CD4-positive, alpha-beta T cell treated with Interleukin-15 for 1 hour (primary cell): ENCODE measurements around the gene KRT23.
"Not testable (repeated sequence)": the region's sequence is repeated elsewhere in the genome, so short reads cannot be mapped to it uniquely, and the experiment has no call there.

ENCODE experiments used
- DNase-seq: peaks from one replicate; pipeline ENCODE4 v3.0.0-alpha.2; 2020

Gene KRT23

GRCh38 chr17:40947929-40948328 lies 10.5 kb upstream of the KRT23 start:
- no peak for DNase-seq

- no peak for DNase-seq
Observed at GRCh38 chr17:40945414-40945813, 8.0 kb upstream of the KRT23 start.

GRCh38 chr17:40944531-40944930 lies 7.1 kb upstream of the KRT23 start:
- DNase-seq: no peak

- no peak for DNase-seq
Observed at GRCh38 chr17:40942553-40942952, 5.1 kb upstream of the KRT23 start.

- no peak for DNase-seq
Observed at GRCh38 chr17:40940266-40940665, 2.8 kb upstream of the KRT23 start.

GRCh38 chr17:40938981-40939380 lies 1.5 kb upstream of the KRT23 start:
- no peak for DNase-seq

- no peak for DNase-seq
Observed at GRCh38 chr17:40936976-40937375, 470 bp downstream of the KRT23 start.

GRCh38 chr17:40936437-40936971 lies 942 bp downstream of the KRT23 start:
- DNase-seq: peak; percentile 21

- DNase-seq: no peak
Observed at GRCh38 chr17:40935624-40936023, 1.8 kb downstream of the KRT23 start.

- no peak for DNase-seq
Observed at GRCh38 chr17:40932608-40933007, 4.8 kb downstream of the KRT23 start.

GRCh38 chr17:40931311-40931710 lies 6.1 kb downstream of the KRT23 start:
- no peak for DNase-seq

GRCh38 chr17:40926341-40926740 lies 11.1 kb downstream of the KRT23 start:
- no peak for DNase-seq

GRCh38 chr17:40922239-40922638 lies 15.2 kb downstream of the KRT23 start:
- DNase-seq: peak; percentile 56

GRCh38 chr17:40921026-40921425 lies 16.4 kb downstream of the KRT23 start:
- DNase-seq: no peak

GRCh38 chr17:40917116-40917515 lies 20.3 kb downstream of the KRT23 start:
- DNase-seq: not testable (repeated sequence)

- DNase-seq: no peak
Observed at GRCh38 chr17:40916366-40916765, 21.1 kb downstream of the KRT23 start.

GRCh38 chr17:40915721-40916256 lies 21.7 kb downstream of the KRT23 start:
- DNase-seq: no peak

GRCh38 chr17:40915199-40915661 lies 22.2 kb downstream of the KRT23 start:
- no peak for DNase-seq

- DNase-seq: no peak
Observed at GRCh38 chr17:40914075-40914855, 23.2 kb downstream of the KRT23 start.

- DNase-seq: no peak
Observed at GRCh38 chr17:40912486-40913210, 24.8 kb downstream of the KRT23 start.

- DNase-seq: no peak
Observed at GRCh38 chr17:40910441-40910841, 27.0 kb downstream of the KRT23 start.

- DNase-seq: no peak
Observed at GRCh38 chr17:40909755-40910154, 27.7 kb downstream of the KRT23 start.

- DNase-seq: peak; percentile 70
Observed at GRCh38 chr17:40909351-40909750, 28.1 kb downstream of the KRT23 start.

- DNase-seq: no peak
Observed at GRCh38 chr17:40906613-40907012, 30.8 kb downstream of the KRT23 start.
